Thoracic aorta (tissue), 2 donors: ENCODE results near the gene PRUNE2. TPM values are rescaled to one million over a fixed set of nuclear protein-coding genes. Genes with fewer than 3 reads are reported as not detected.
"Not testable (repeated sequence)": the region's sequence is repeated elsewhere in the genome, so short reads cannot be mapped to it uniquely, and the experiment has no call there.

Experiments
- ATAC-seq: fragments of 150-250 bp; one replicate; pipeline ENCODE4 v1.8.0; 2017; ENCODE audit warnings: low read depth; ENCODE audit not compliant: insufficient number of reproducible peaks, low FRiP score
- DNase-seq: peaks from one replicate; pipeline ENCODE4 v3.0.0-alpha.2; 2020; ENCODE audit warnings: low spot score
- H3K27ac ChIP-seq, 2 donors: fragments of 200-600 bp; sonication (generic); 1 replicate in 1 of 2; 2 replicates in 1 of 2; pipeline ENCODE4 v1.5.1; 2016; ENCODE audit warnings: mild to moderate bottlenecking in 2 of 2, moderate library complexity in 2 of 2
- H3K27me3 ChIP-seq: fragments of 200-600 bp; sonication (generic); replicated peaks from 2 replicates; pipeline ENCODE4 v1.6.0; 2016; ENCODE audit warnings: mild to moderate bottlenecking; ENCODE audit not compliant: insufficient read depth
- H3K36me3 ChIP-seq: fragments of 200-600 bp; sonication (generic); one replicate; pipeline ENCODE4 v1.5.1; 2016
- H3K4me1 ChIP-seq, 2 donors: fragments of 200-600 bp; sonication (generic); 1 replicate in 1 of 2; 2 replicates in 1 of 2; pipeline versions ENCODE4 v1.5.1 to v1.6.0; 2016; ENCODE audit warnings: low read depth in 2 of 2, mild to moderate bottlenecking in 1 of 2; ENCODE audit not compliant: control insufficient read depth in 1 of 2
- H3K4me3 ChIP-seq: fragments of 200-600 bp; sonication (generic); 2 replicates; pipeline ENCODE4 v1.5.1; 2016; ENCODE audit warnings: mild to moderate bottlenecking
- H3K9me3 ChIP-seq: fragments of 200-600 bp; sonication (generic); 2 replicates; pipeline ENCODE4 v1.5.1; 2016
- CTCF ChIP-seq: fragments of 200-600 bp; sonication (generic); IDR thresholded peaks from one replicate; pipeline ENCODE4 v1.5.1; 2019; ENCODE audit warnings: antibody characterized with exemption
- total RNA-seq, 2 donors: library from RNA; depleted of rRNA; stranded (reverse); fragments of >200 nt; gene quantifications; one replicate each; pipeline versions ENCODE4 v1.1.0 to v1.2.3, GENCODE V29; 2016

The PRUNE2 gene
- total RNA-seq, 2 donors from 2014 or later: 360 to 420 TPM

- Histone ChIP-seq H3K27ac (no peak overlapping the region), H3K4me3 (no peak overlapping the region), H3K4me1 (peaks cover 4 to 26% of the 10 kb centered on the region in 2 donors), H3K9me3 (no peaks in the 10 kb centered on the region), H3K36me3 (no peaks in the 10 kb centered on the region), H3K27me3 (no peaks in the 10 kb centered on the region)
- ATAC-seq (no peak), DNase-seq (no peak)
- TF ChIP-seq CTCF: no peak
These were observed 46.1 kb downstream of the PRUNE2 start for GRCh38 chr9:76859860-76860259.

- H3K4me3 ChIP-seq, H3K9me3 ChIP-seq, DNase-seq, H3K36me3 ChIP-seq, H3K27ac ChIP-seq, ATAC-seq, H3K27me3 ChIP-seq: not testable (repeated sequence)
- peaks cover 4 to 23% of the 10 kb centered on the region in 2 donors for H3K4me1 ChIP-seq
These were observed 47.7 kb downstream of the PRUNE2 start for GRCh38 chr9:76858248-76858647.

- DNase-seq (no peak), ATAC-seq (no peak)
- peak overlapping the region in 1 of 2 donors; percentile 7 for H3K27ac ChIP-seq
- H3K4me3 ChIP-seq: no peak overlapping the region
- no peaks in the 10 kb centered on the region for H3K9me3 ChIP-seq
- no peaks in the 10 kb centered on the region for H3K36me3 ChIP-seq
- H3K4me1 ChIP-seq: peaks cover 0 to 16% of the 10 kb centered on the region in 2 donors
- TF ChIP-seq CTCF: no peak
- H3K27me3 ChIP-seq: no peaks in the 10 kb centered on the region
These were observed 49.9 kb downstream of the PRUNE2 start for GRCh38 chr9:76856016-76856415.

GRCh38 chr9:76855015-76855414, 50.9 kb downstream of the PRUNE2 start:
- DNase-seq: no peak
- H3K36me3 ChIP-seq: peaks cover 6% of the 10 kb centered on the region
- peaks cover 0 to 12% of the 10 kb centered on the region in 2 donors for H3K4me1 ChIP-seq
- no peak overlapping the region for H3K27ac ChIP-seq
- no peaks in the 10 kb centered on the region for H3K9me3 ChIP-seq
- no peak for TF ChIP-seq CTCF
- H3K4me3 ChIP-seq: no peak overlapping the region
- H3K27me3 ChIP-seq: no peaks in the 10 kb centered on the region
- no peak for ATAC-seq

GRCh38 chr9:76852026-76852425, 53.9 kb downstream of the PRUNE2 start:
- H3K9me3 ChIP-seq: no peaks in the 10 kb centered on the region
- DNase-seq (no peak), ATAC-seq (no peak)
- no peak overlapping the region for H3K4me3 ChIP-seq
- TF ChIP-seq CTCF: no peak
- H3K36me3 ChIP-seq: peaks cover 13% of the 10 kb centered on the region
- H3K27me3 ChIP-seq: no peaks in the 10 kb centered on the region
- H3K27ac ChIP-seq: no peak overlapping the region
- H3K4me1 ChIP-seq: peaks cover 0 to 12% of the 10 kb centered on the region in 2 donors

GRCh38 chr9:76846297-76846696, 59.6 kb downstream of the PRUNE2 start:
- no peak for DNase-seq
- Histone ChIP-seq H3K9me3 (no peaks in the 10 kb centered on the region), H3K27me3 (no peaks in the 10 kb centered on the region), H3K27ac (peak overlapping the region in 1 of 2 donors; percentile 6), H3K4me3 (no peak overlapping the region), H3K36me3 (peaks cover 13% of the 10 kb centered on the region), H3K4me1 (peaks cover 0 to 14% of the 10 kb centered on the region in 2 donors)
- no peak for ATAC-seq
- no peak for TF ChIP-seq CTCF
